Fibroblast of lung (primary cell): Measurements from ENCODE around the gene EDEM2. TPM values are rescaled to one million over a fixed set of nuclear protein-coding genes. Genes with fewer than 3 reads are reported as not detected.

Source experiments
- DNase-seq, 2 donors: peaks; one replicate each; pipeline versions ENCODE4 v3.0.0 to v3.0.0-alpha.2; 2010; ENCODE audit warnings: low read depth in 2 of 2
- H2AFZ ChIP-seq: 2 replicates; pipeline ENCODE4 v1.5.1; 2012; ENCODE audit warnings: low read length, control low read depth, inconsistent platforms
- H3K27ac ChIP-seq: 2 replicates; pipeline ENCODE4 v1.5.1; 2011; ENCODE audit warnings: low read length, control low read depth; ENCODE audit not compliant: insufficient read depth
- H3K27me3 ChIP-seq: 2 replicates; pipeline ENCODE4 v1.5.1; 2011; ENCODE audit warnings: mild to moderate bottlenecking, low read length; ENCODE audit not compliant: control insufficient read depth, insufficient read depth
- H3K36me3 ChIP-seq: 2 replicates; pipeline ENCODE4 v1.5.1; 2011; ENCODE audit warnings: low read length; ENCODE audit not compliant: control insufficient read depth, insufficient read depth
- H3K4me1 ChIP-seq: 2 replicates; pipeline ENCODE4 v1.5.1; 2011; ENCODE audit warnings: low read length; ENCODE audit not compliant: control insufficient read depth, insufficient read depth; ENCODE audit errors: extremely low read depth
- H3K4me2 ChIP-seq: 2 replicates; pipeline ENCODE4 v1.5.1; 2011; ENCODE audit warnings: low read length, control low read depth; ENCODE audit not compliant: insufficient read depth; ENCODE audit errors: extremely low read depth
- H3K4me3 ChIP-seq, 4 experiments: fragments of 200-600 bp in 1 of 4; sonication (generic) in 1 of 4; replicated peaks in 1 of 4; 2 replicates each; pipeline ENCODE4 v1.5.1; 2011 to 2016; ENCODE audit warnings: low read length in 4 of 4, low read depth in 3 of 4, mild to moderate bottlenecking in 3 of 4, control low read depth in 2 of 4, inconsistent platforms in 1 of 4, mixed read lengths in 1 of 4; ENCODE audit not compliant: insufficient read depth in 1 of 4; ENCODE audit errors: control extremely low read depth in 1 of 4
- H3K79me2 ChIP-seq: 2 replicates; pipeline ENCODE4 v1.5.1; 2012; ENCODE audit warnings: mild to moderate bottlenecking, low read length, inconsistent platforms; ENCODE audit not compliant: control insufficient read depth, insufficient read depth
- H3K9ac ChIP-seq: 2 replicates; pipeline ENCODE4 v1.5.1; 2011; ENCODE audit warnings: mild to moderate bottlenecking, low read length, control low read depth; ENCODE audit not compliant: insufficient read depth
- H3K9me3 ChIP-seq: 2 replicates; pipeline ENCODE4 v1.5.1; 2012; ENCODE audit warnings: low read depth, low read length; ENCODE audit not compliant: control insufficient read depth, insufficient read depth
- H4K20me1 ChIP-seq: 2 replicates; pipeline ENCODE4 v1.5.1; 2011; ENCODE audit warnings: low read length; ENCODE audit not compliant: control insufficient read depth, insufficient read depth; ENCODE audit errors: extremely low read depth
- EZH2 ChIP-seq: IDR thresholded peaks from 2 replicates; pipeline ENCODE4 v1.5.1; 2012; ENCODE audit warnings: low read length, control low read depth, mild to moderate bottlenecking; ENCODE audit errors: missing control alignments
- polyA plus RNA-seq, 2 donors: library from polyadenylated mRNA; depleted of rRNA in 1 of 2; stranded (reverse) in 1 of 2; unstranded in 1 of 2; fragments of >200 nt; gene quantifications; 2 replicates each; pipeline ENCODE4 v1.2.1, GENCODE V29; 2011 to 2012; ENCODE audit warnings: missing spikeins in 1 of 2
- total RNA-seq: library from RNA; depleted of rRNA; stranded (reverse); fragments of >200 nt; gene quantifications from 2 replicates; pipeline ENCODE4 v1.2.1, GENCODE V29; 2014
- TF ChIP-seq, protein P1 (sequence below), 2 donors: IDR thresholded peaks in 1 of 2; conservative IDR thresholded peaks in 1 of 2; 1 replicate in 1 of 2; 2 replicates in 1 of 2; pipeline ENCODE4 v1.5.1; 2011 to 2012; ENCODE audit warnings: low read length in 2 of 2, control low read depth in 1 of 2, inconsistent platforms in 1 of 2, low read depth in 1 of 2, mild to moderate bottlenecking in 1 of 2

Gene EDEM2
- total and polyA plus RNA-seq, 2 donors (not counting 1 experiment from before 2014, with no cell fraction given): 23.8 to 99.4 TPM

DNA sequence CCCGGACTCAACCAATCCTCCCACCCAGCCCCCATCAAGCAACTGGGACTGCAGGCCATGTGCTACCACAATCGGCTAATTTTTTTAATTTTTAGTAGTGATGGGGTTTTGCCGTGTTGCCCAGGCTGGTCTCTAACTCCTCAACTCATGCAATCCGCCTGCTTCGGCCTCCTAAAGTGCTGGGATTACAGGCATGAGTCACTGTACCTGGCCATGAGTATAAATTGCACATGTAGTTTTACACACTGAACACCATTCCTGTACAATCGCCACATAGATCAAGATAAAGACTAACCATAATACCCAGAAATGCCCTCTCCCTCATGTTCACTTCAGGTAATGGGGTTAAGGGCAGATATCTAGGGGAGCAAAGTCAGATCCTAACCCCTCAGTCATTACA lies 80.9 kb downstream of the EDEM2 start:
- DNase-seq: no peak

More for the DNA sequence above, 80.9 kb downstream of the EDEM2 start:
- Histone ChIP-seq H3K4me2 (no peak overlapping the region), H3K79me2 (peaks cover 40% of the 10 kb centered on the region), H3K36me3 (no peaks in the 10 kb centered on the region), H3K27ac (no peak overlapping the region), H3K9ac (no peak overlapping the region), H3K4me3 (no peak overlapping the region), H3K4me1 (no peaks in the 10 kb centered on the region), H4K20me1 (no peaks in the 10 kb centered on the region), H3K27me3 (no peaks in the 10 kb centered on the region), H2AFZ (no peak overlapping the region), H3K9me3 (no peaks in the 10 kb centered on the region)
- no peak for TF ChIP-seq EZH2
- TF ChIP-seq, protein P1, sequence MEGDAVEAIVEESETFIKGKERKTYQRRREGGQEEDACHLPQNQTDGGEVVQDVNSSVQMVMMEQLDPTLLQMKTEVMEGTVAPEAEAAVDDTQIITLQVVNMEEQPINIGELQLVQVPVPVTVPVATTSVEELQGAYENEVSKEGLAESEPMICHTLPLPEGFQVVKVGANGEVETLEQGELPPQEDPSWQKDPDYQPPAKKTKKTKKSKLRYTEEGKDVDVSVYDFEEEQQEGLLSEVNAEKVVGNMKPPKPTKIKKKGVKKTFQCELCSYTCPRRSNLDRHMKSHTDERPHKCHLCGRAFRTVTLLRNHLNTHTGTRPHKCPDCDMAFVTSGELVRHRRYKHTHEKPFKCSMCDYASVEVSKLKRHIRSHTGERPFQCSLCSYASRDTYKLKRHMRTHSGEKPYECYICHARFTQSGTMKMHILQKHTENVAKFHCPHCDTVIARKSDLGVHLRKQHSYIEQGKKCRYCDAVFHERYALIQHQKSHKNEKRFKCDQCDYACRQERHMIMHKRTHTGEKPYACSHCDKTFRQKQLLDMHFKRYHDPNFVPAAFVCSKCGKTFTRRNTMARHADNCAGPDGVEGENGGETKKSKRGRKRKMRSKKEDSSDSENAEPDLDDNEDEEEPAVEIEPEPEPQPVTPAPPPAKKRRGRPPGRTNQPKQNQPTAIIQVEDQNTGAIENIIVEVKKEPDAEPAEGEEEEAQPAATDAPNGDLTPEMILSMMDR (conservative IDR thresholded peaks at IDR 0.05 in 1 of 2, IDR thresholded peaks at IDR 0.05 in 1 of 2; ENCODE audit: low read depth in 1 of 2, low read length in 2 of 2): no peak

Other genes with a start within 250 kb of the EDEM2 start
- 39.0 and 71.3 TPM in 2 replicates for gene GSS, start 191.5 kb downstream of the EDEM2 start, total RNA-seq
- 55.3 and 68.8 TPM in 2 replicates for gene GSS, start 191.5 kb downstream of the EDEM2 start, polyA plus RNA-seq
- gene MYH7B, start 191.5 kb downstream of the EDEM2 start, total RNA-seq: 0.26 and 0.33 TPM in 2 replicates
- gene MYH7B, start 191.5 kb downstream of the EDEM2 start, polyA plus RNA-seq: 0.01 and 0.03 TPM in 2 replicates
- 52.9 and 63.1 TPM in 2 replicates for gene TRPC4AP, start 54.5 kb downstream of the EDEM2 start, total RNA-seq
- 86.7 and 89.7 TPM in 2 replicates for gene TRPC4AP, start 54.5 kb downstream of the EDEM2 start, polyA plus RNA-seq
- gene PROCR, start 24.7 kb upstream of the EDEM2 start, total RNA-seq: 46.0 and 50.5 TPM in 2 replicates
- gene PROCR, start 24.7 kb upstream of the EDEM2 start, polyA plus RNA-seq: 24.5 and 33.5 TPM in 2 replicates
- gene MMP24, start 79.4 kb upstream of the EDEM2 start, total RNA-seq: under 0.01 and 0.17 TPM in 2 replicates
- gene MMP24, start 79.4 kb upstream of the EDEM2 start, polyA plus RNA-seq: 0.21 and 0.49 TPM in 2 replicates
- gene MMP24OS, start 130.8 kb upstream of the EDEM2 start, total RNA-seq: 24.4 and 30.1 TPM in 2 replicates
- 40.4 and 44.1 TPM in 2 replicates for gene MMP24OS, start 130.8 kb upstream of the EDEM2 start, polyA plus RNA-seq
- 111 and 117 TPM in 2 replicates for gene EIF6, start 137.4 kb upstream of the EDEM2 start, total RNA-seq
- gene EIF6, start 137.4 kb upstream of the EDEM2 start, polyA plus RNA-seq: 156 and 187 TPM in 2 replicates
- gene FAM83C, start 145.1 kb upstream of the EDEM2 start, total RNA-seq: not detected in 2 replicates
- 0.02 TPM in 1 of 2 replicates, not detected in the other for gene FAM83C, start 145.1 kb upstream of the EDEM2 start, polyA plus RNA-seq